WTC11 (cell line): Measurements from ENCODE around the gene WWC1.

ENCODE experiments used
- ATF3 ChIP-seq: sonication (generic); formaldehyde crosslinking; conservative IDR thresholded peaks from 2 replicates; pipeline ENCODE4 v1.8.1; 2022; ENCODE audit warnings: mild to moderate bottlenecking, missing genetic modification reagents
- FOXK1 ChIP-seq: sonication (generic); formaldehyde crosslinking; IDR thresholded peaks from 2 replicates; pipeline ENCODE4 v1.8.0; 2022; ENCODE audit warnings: mild to moderate bottlenecking, moderate library complexity, missing genetic modification reagents
- FOXP1 ChIP-seq: sonication (generic); formaldehyde crosslinking; IDR thresholded peaks from 2 replicates; pipeline ENCODE4 v1.8.0; 2022; ENCODE audit warnings: missing genetic modification reagents, mild to moderate bottlenecking, moderate library complexity, borderline replicate concordance
- NFYB ChIP-seq: sonication (generic); formaldehyde crosslinking; conservative IDR thresholded peaks from 2 replicates; pipeline ENCODE4 v1.8.0; 2022; ENCODE audit warnings: low read depth, missing genetic modification reagents
- NR1H2 ChIP-seq: sonication (generic); formaldehyde crosslinking; IDR thresholded peaks from 2 replicates; pipeline ENCODE4 v1.9.0; 2021; ENCODE audit warnings: mild to moderate bottlenecking, moderate library complexity, missing genetic modification reagents
- NR2C2 ChIP-seq: sonication (generic); formaldehyde crosslinking; IDR thresholded peaks from 2 replicates; pipeline ENCODE4 v1.8.0; 2022; ENCODE audit warnings: mild to moderate bottlenecking, missing genetic modification reagents
- SP1 ChIP-seq: sonication (generic); formaldehyde crosslinking; conservative IDR thresholded peaks from 2 replicates; pipeline ENCODE4 v1.8.1; 2022; ENCODE audit warnings: missing genetic modification reagents
- ZNF232 ChIP-seq: sonication (generic); formaldehyde crosslinking; IDR thresholded peaks from 2 replicates; pipeline ENCODE4 v1.8.0; 2022; ENCODE audit warnings: mild to moderate bottlenecking, missing genetic modification reagents
- TF ChIP-seq, protein P1 (sequence below): fragments of 200-600 bp; IDR thresholded peaks from 2 replicates; pipeline ENCODE4 v1.8.0; 2022; ENCODE audit warnings: antibody characterized with exemption
- TF ChIP-seq, protein P2 (sequence below): sonication (generic); formaldehyde crosslinking; IDR thresholded peaks from 2 replicates; pipeline ENCODE4 v1.8.1; 2023; ENCODE audit warnings: mild to moderate bottlenecking, missing genetic modification reagents, moderate library complexity
- TF ChIP-seq, protein P3 (sequence below): sonication (generic); formaldehyde crosslinking; IDR thresholded peaks from 2 replicates; pipeline ENCODE4 v1.8.0; 2023; ENCODE audit warnings: missing genetic modification reagents, mild to moderate bottlenecking, borderline replicate concordance

DNA sequence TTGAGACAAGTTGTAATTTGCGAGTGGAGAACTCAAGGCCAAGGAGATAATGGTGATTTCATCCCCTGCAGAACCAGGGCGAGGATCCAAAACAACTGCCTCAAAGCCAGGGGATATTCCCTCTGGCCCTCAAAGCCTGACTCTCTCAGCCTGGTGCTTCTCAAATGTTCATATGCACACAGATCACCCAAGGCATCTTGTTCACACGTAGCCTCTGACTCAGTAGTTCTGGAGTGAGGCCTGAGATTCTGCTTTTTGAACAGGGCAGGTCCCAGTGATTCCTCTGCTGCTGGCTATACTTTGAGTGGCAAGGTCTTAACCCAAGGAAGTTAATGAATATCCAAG is 30.2 kb upstream of the WWC1 start:
- TF ChIP-seq, protein P1, sequence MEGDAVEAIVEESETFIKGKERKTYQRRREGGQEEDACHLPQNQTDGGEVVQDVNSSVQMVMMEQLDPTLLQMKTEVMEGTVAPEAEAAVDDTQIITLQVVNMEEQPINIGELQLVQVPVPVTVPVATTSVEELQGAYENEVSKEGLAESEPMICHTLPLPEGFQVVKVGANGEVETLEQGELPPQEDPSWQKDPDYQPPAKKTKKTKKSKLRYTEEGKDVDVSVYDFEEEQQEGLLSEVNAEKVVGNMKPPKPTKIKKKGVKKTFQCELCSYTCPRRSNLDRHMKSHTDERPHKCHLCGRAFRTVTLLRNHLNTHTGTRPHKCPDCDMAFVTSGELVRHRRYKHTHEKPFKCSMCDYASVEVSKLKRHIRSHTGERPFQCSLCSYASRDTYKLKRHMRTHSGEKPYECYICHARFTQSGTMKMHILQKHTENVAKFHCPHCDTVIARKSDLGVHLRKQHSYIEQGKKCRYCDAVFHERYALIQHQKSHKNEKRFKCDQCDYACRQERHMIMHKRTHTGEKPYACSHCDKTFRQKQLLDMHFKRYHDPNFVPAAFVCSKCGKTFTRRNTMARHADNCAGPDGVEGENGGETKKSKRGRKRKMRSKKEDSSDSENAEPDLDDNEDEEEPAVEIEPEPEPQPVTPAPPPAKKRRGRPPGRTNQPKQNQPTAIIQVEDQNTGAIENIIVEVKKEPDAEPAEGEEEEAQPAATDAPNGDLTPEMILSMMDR = no peak
- TF ChIP-seq SP1 (CRISPR knock-in tag) (no peak), NR2C2 (CRISPR knock-in tag) (no peak), FOXK1 (no peak), NFYB (CRISPR knock-in tag) (no peak), ATF3 (CRISPR knock-in tag) (no peak), FOXP1 (CRISPR knock-in tag) (no peak), NR1H2 (CRISPR knock-in tag) (no peak), ZNF232 (CRISPR knock-in tag) (no peak)
- TF ChIP-seq, protein P2, sequence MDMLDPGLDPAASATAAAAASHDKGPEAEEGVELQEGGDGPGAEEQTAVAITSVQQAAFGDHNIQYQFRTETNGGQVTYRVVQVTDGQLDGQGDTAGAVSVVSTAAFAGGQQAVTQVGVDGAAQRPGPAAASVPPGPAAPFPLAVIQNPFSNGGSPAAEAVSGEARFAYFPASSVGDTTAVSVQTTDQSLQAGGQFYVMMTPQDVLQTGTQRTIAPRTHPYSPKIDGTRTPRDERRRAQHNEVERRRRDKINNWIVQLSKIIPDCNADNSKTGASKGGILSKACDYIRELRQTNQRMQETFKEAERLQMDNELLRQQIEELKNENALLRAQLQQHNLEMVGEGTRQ (CRISPR knock-in tag) = no peak
- TF ChIP-seq, protein P3, sequence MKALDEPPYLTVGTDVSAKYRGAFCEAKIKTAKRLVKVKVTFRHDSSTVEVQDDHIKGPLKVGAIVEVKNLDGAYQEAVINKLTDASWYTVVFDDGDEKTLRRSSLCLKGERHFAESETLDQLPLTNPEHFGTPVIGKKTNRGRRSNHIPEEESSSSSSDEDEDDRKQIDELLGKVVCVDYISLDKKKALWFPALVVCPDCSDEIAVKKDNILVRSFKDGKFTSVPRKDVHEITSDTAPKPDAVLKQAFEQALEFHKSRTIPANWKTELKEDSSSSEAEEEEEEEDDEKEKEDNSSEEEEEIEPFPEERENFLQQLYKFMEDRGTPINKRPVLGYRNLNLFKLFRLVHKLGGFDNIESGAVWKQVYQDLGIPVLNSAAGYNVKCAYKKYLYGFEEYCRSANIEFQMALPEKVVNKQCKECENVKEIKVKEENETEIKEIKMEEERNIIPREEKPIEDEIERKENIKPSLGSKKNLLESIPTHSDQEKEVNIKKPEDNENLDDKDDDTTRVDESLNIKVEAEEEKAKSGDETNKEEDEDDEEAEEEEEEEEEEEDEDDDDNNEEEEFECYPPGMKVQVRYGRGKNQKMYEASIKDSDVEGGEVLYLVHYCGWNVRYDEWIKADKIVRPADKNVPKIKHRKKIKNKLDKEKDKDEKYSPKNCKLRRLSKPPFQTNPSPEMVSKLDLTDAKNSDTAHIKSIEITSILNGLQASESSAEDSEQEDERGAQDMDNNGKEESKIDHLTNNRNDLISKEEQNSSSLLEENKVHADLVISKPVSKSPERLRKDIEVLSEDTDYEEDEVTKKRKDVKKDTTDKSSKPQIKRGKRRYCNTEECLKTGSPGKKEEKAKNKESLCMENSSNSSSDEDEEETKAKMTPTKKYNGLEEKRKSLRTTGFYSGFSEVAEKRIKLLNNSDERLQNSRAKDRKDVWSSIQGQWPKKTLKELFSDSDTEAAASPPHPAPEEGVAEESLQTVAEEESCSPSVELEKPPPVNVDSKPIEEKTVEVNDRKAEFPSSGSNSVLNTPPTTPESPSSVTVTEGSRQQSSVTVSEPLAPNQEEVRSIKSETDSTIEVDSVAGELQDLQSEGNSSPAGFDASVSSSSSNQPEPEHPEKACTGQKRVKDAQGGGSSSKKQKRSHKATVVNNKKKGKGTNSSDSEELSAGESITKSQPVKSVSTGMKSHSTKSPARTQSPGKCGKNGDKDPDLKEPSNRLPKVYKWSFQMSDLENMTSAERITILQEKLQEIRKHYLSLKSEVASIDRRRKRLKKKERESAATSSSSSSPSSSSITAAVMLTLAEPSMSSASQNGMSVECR (CRISPR knock-in tag) = no peak
